Measurements from ENCODE around the gene DHX15. TPM values are rescaled to one million over a fixed set of nuclear protein-coding genes. Genes with fewer than 3 reads are reported as not detected.
A peak's percentile ranks its signal among the peaks of the same experiment; 100 is the strongest.

DHX15 gene
- total and polyA plus RNA-seq, 2 of the 13 experiments (the other 11 are each of a cell fraction or from before 2014, with no cell fraction given), result 92.9 to 165 TPM

- no peak for DNase-seq (ENCODE audit: low spot score)
- no peak for FAIRE-seq
- ATAC-seq, result no peak
- peaks cover 98% of the 10 kb centered on the region for H3K79me2 ChIP-seq (ENCODE audit: insufficient read depth, low read length)
- H3K4me1 ChIP-seq (ENCODE audit: insufficient read depth, low read length), result peaks cover 72% of the 10 kb centered on the region
- CTCF ChIA-PET (ENCODE audit: low intra/inter-chr PET ratio, low total read pairs), result no interaction called here
- no peaks in the 10 kb centered on the region for H3K27me3 ChIP-seq (ENCODE audit: control insufficient read depth in 1 of 2, insufficient read depth in 2 of 2, low read length in 2 of 2)
- no TSS peak for BruUV-seq (replicated peaks)
- peaks cover 83% of the 10 kb centered on the region for H4K20me1 ChIP-seq (ENCODE audit: insufficient read depth, low read length)
- intact Hi-C loops (cut with micrococcal nuclease; ENCODE audit: unreplicated experiment), result no loop called here
- H3K9me3 ChIP-seq (ENCODE audit: low read length), result no peaks in the 10 kb centered on the region
- WGBS (ENCODE audit: low lambda C conversion rate), result 98% methylated on average over 17 of the region's 17 CpGs
- H3K4me3 ChIP-seq (replicated peaks in 1 of 3; ENCODE audit: insufficient read depth in 1 of 3, low read depth in 2 of 3, low read length in 3 of 3), result no peak overlapping the region
- TF ChIP-seq ZNF230 (CRISPR knock-in tag; IDR thresholded peaks at IDR 0.05), result no peak
- no peak for TF ChIP-seq ERF (CRISPR knock-in tag; IDR thresholded peaks at IDR 0.05)
- no peak for TF ChIP-seq ZNF580 (CRISPR knock-in tag; IDR thresholded peaks at IDR 0.05; ENCODE audit: borderline replicate concordance, low read depth)
- TF ChIP-seq ETS1 (CRISPR knock-in tag; IDR thresholded peaks at IDR 0.05), result no peak
- no peak for TF ChIP-seq KDM2A (CRISPR knock-in tag; IDR thresholded peaks at IDR 0.05; ENCODE audit: borderline replicate concordance, low read depth)
- no peak for TF ChIP-seq TMF1 (CRISPR knock-in tag; IDR thresholded peaks at IDR 0.05; ENCODE audit: low read depth)
- TF ChIP-seq PAF1 (CRISPR knock-in tag; IDR thresholded peaks at IDR 0.05), result no peak
- TF ChIP-seq RBFOX2 (IDR thresholded peaks at IDR 0.05; ENCODE audit: low read depth, low read length), result 0 out of 2 replicates have a peak, but pooled peaks have one; percentile 27
- no peak overlapping the region for H3K9ac ChIP-seq (ENCODE audit: insufficient read depth, low read depth, low read length)
- peaks cover 16 to 77% of the 10 kb centered on the region in 2 experiments for H3K36me3 ChIP-seq (replicated peaks in 1 of 2; ENCODE audit: control insufficient read depth in 1 of 2, insufficient read depth in 2 of 2, low read length in 2 of 2)
- H3K4me2 ChIP-seq (ENCODE audit: low read depth, low read length), result no peak overlapping the region
- in situ Hi-C loops (cut with HindIII; ENCODE audit: extremely low pct_ligation_motif_present, low pct_unique_long_range_greater_than_20kb), result loop anchor here (25.0 kb wide), 1 partner anchor 689 kb away; the partner anchor contains the start of gene PPARGC1A
- POLR2A ChIA-PET, result no interaction called here
- H2AFZ ChIP-seq (ENCODE audit: low read length), result no peak overlapping the region
- no peak overlapping the region for H3K27ac ChIP-seq (ENCODE audit: extremely low read length, insufficient read depth, low read length)
Observed at GRCh38 chr4:24576276-24576675, 8.1 kb downstream of the DHX15 start.

DNA sequence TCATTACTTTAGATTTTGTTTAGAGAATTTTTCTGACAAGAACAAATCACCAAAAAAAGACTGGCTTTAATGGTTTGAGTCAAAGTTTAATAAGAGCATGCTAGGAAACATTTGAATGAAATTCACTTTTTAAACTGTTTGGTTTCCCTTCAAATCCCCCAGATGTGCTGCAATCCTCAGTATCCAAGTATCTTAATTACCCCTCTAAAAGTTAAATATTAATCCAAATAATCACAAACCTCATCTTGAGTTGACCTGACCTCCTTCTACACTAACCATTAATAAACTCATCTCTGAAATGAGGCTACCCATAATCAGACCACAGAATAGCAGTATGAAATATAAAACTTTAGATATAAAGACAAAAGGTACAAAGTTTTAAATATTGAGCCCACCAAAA, 10.1 kb downstream of the DHX15 start:
- no peak overlapping the region for H3K4me3 ChIP-seq (replicated peaks in 1 of 3; ENCODE audit: insufficient read depth in 1 of 3, low read depth in 2 of 3, low read length in 3 of 3)
- ChIA-PET POLR2A (interaction anchor here (0.7 kb wide), 1 partner anchor 10 kb away, joined by 3 read pairs; the partner anchor contains the start of gene DHX15), CTCF (ENCODE audit: low intra/inter-chr PET ratio, low total read pairs) (no interaction called here)
- TF ChIP-seq ZFYVE20 (CRISPR knock-in tag; IDR thresholded peaks at IDR 0.05; ENCODE audit: borderline replicate concordance, low read depth), result no peak
- TF ChIP-seq, protein P1, sequence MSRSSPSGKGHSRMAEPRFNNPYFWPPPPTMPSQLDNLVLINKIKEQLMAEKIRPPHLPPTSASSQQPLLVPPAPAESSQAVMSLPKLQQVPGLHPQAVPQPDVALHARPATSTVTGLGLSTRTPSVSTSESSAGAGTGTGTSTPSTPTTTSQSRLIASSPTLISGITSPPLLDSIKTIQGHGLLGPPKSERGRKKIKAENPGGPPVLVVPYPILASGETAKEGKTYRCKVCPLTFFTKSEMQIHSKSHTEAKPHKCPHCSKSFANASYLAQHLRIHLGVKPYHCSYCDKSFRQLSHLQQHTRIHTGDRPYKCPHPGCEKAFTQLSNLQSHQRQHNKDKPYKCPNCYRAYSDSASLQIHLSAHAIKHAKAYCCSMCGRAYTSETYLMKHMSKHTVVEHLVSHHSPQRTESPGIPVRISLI (CRISPR knock-in tag; IDR thresholded peaks at IDR 0.05; ENCODE audit: borderline replicate concordance), result no peak
- no peak for TF ChIP-seq ZNF7 (CRISPR knock-in tag; IDR thresholded peaks at IDR 0.05)
- TF ChIP-seq RAD21 (CRISPR knock-in tag; IDR thresholded peaks at IDR 0.05), result no peak
- no TSS peak for BruUV-seq (replicated peaks)
- intact Hi-C loops (cut with micrococcal nuclease; ENCODE audit: unreplicated experiment) (no loop called here), in situ Hi-C loops (cut with HindIII; ENCODE audit: extremely low pct_ligation_motif_present, low pct_unique_long_range_greater_than_20kb) (no loop called here)
- peaks cover 17 to 72% of the 10 kb centered on the region in 2 experiments for H3K36me3 ChIP-seq (replicated peaks in 1 of 2; ENCODE audit: control insufficient read depth in 1 of 2, insufficient read depth in 2 of 2, low read length in 2 of 2)
- ATAC-seq (no peak), FAIRE-seq (no peak), DNase-seq (ENCODE audit: low spot score) (no peak)
- H3K9me3 ChIP-seq (ENCODE audit: low read length), result no peaks in the 10 kb centered on the region
- peaks cover 81% of the 10 kb centered on the region for H4K20me1 ChIP-seq (ENCODE audit: insufficient read depth, low read length)
- H3K79me2 ChIP-seq (ENCODE audit: insufficient read depth, low read length), result peaks cover 98% of the 10 kb centered on the region
- no peak overlapping the region for H3K9ac ChIP-seq (ENCODE audit: insufficient read depth, low read depth, low read length)
- no peak overlapping the region for H3K27ac ChIP-seq (ENCODE audit: extremely low read length, insufficient read depth, low read length)
- H3K4me2 ChIP-seq (ENCODE audit: low read depth, low read length), result no peak overlapping the region
- peaks cover 69% of the 10 kb centered on the region for H3K4me1 ChIP-seq (ENCODE audit: insufficient read depth, low read length)
- H2AFZ ChIP-seq (ENCODE audit: low read length), result no peak overlapping the region
- no peaks in the 10 kb centered on the region for H3K27me3 ChIP-seq (ENCODE audit: control insufficient read depth in 1 of 2, insufficient read depth in 2 of 2, low read length in 2 of 2)

All from HepG2 (cell line).